ENCODE results near the gene TRAPPC5.

The TRAPPC5 gene

GRCh38 chr19:7677669-7678311 lies 2.8 kb upstream of the TRAPPC5 start:
- no peak overlapping the region for H3K27ac ChIP-seq (ENCODE audit: low read depth, low read length)
- peaks cover 15% of the 10 kb centered on the region for H3K27me3 ChIP-seq (ENCODE audit: control insufficient read depth, insufficient read depth, low read length)
- peaks cover 6% of the 10 kb centered on the region for H3K36me3 ChIP-seq (ENCODE audit: control insufficient read depth, insufficient read depth, low read length)
- H3K4me1 ChIP-seq (ENCODE audit: control insufficient read depth, insufficient read depth, low read length), result no peaks in the 10 kb centered on the region; the same call in 1 of the 2 replicates
- no peaks in the 10 kb centered on the region for H3K9me3 ChIP-seq (ENCODE audit: control insufficient read depth, insufficient read depth, low read length)
- H3K4me3 ChIP-seq (ENCODE audit: low read depth, low read length), result no peak overlapping the region
- H3K9ac ChIP-seq (ENCODE audit: low read depth, low read length), result no peak overlapping the region

GRCh38 chr19:7678971-7679751 lies 1.5 kb upstream of the TRAPPC5 start:
- no peaks in the 10 kb centered on the region for H3K9me3 ChIP-seq (ENCODE audit: control insufficient read depth, insufficient read depth, low read length)
- H3K36me3 ChIP-seq (ENCODE audit: control insufficient read depth, insufficient read depth, low read length), result peaks cover 12% of the 10 kb centered on the region
- H3K4me3 ChIP-seq (ENCODE audit: low read depth, low read length), result no peak overlapping the region
- H3K4me1 ChIP-seq (ENCODE audit: control insufficient read depth, insufficient read depth, low read length), result no peaks in the 10 kb centered on the region; the same call in 1 of the 2 replicates
- no peak overlapping the region for H3K9ac ChIP-seq (ENCODE audit: low read depth, low read length)
- H3K27ac ChIP-seq (ENCODE audit: low read depth, low read length), result no peak overlapping the region
- peaks cover 12% of the 10 kb centered on the region for H3K27me3 ChIP-seq (ENCODE audit: control insufficient read depth, insufficient read depth, low read length)

GRCh38 chr19:7679771-7680605 lies 645 bp upstream of the TRAPPC5 start:
- H3K36me3 ChIP-seq (ENCODE audit: control insufficient read depth, insufficient read depth, low read length), result peaks cover 12% of the 10 kb centered on the region
- no peaks in the 10 kb centered on the region for H3K9me3 ChIP-seq (ENCODE audit: control insufficient read depth, insufficient read depth, low read length)
- no peak overlapping the region for H3K9ac ChIP-seq (ENCODE audit: low read depth, low read length)
- no peak overlapping the region for H3K27ac ChIP-seq (ENCODE audit: low read depth, low read length)
- H3K4me1 ChIP-seq (ENCODE audit: control insufficient read depth, insufficient read depth, low read length), result no peaks in the 10 kb centered on the region; the same call in 1 of the 2 replicates
- H3K27me3 ChIP-seq (ENCODE audit: control insufficient read depth, insufficient read depth, low read length), result peaks cover 12% of the 10 kb centered on the region
- peak overlapping the region; percentile 75 for H3K4me3 ChIP-seq (ENCODE audit: low read depth, low read length)

DNA sequence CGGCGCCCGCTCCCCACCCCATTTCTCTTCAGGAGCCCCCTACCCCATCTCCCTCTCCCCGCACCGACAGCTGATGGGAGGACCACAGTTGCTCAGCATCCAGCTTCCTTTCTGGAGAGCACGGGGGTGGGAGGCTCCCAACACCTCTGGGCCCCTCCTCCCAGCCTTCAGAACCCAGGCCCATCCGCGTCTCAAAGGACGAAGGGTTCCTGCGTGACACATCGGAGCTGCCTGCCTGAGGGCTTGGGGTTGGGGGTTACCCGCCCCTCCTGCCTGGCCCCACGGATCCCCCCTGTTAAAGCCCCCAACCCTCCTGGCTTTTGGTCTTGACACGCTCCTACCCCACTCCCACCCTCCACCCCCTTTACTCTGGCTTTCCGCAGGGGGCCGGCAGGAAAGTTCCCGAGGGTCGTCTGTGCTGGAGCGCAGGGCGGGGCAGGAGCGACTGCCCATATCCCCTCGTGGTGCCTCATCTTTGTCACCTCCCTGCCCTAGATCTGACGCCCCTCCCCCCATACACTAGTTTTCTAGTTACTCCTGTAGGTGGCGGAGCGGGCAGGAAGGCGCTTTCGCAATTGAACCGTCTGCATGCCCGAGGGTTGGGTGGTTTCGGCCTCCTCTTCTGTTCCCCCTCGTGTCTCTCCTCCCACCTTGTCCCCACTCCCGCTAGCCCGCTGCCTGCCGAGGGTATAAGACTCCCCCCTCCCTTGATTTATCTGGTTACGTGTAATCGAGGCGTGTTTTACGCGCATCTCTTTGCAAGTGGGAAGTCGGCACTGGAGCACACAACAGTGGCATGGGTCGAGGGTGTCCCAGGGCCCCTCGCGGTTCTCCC lies 924 bp downstream of the TRAPPC5 start:
- peaks cover 10% of the 10 kb centered on the region for H3K27me3 ChIP-seq (ENCODE audit: control insufficient read depth, insufficient read depth, low read length)
- H3K9ac ChIP-seq (ENCODE audit: low read depth, low read length), result no peak overlapping the region
- H3K9me3 ChIP-seq (ENCODE audit: control insufficient read depth, insufficient read depth, low read length), result no peaks in the 10 kb centered on the region
- H3K4me1 ChIP-seq (ENCODE audit: control insufficient read depth, insufficient read depth, low read length), result peaks cover 4% of the 10 kb centered on the region; the same call in 1 of the 2 replicates
- H3K36me3 ChIP-seq (ENCODE audit: control insufficient read depth, insufficient read depth, low read length), result peaks cover 12% of the 10 kb centered on the region
- peak overlapping the region; percentile 75 for H3K4me3 ChIP-seq (ENCODE audit: low read depth, low read length)
- no peak overlapping the region for H3K27ac ChIP-seq (ENCODE audit: low read depth, low read length)

DNA sequence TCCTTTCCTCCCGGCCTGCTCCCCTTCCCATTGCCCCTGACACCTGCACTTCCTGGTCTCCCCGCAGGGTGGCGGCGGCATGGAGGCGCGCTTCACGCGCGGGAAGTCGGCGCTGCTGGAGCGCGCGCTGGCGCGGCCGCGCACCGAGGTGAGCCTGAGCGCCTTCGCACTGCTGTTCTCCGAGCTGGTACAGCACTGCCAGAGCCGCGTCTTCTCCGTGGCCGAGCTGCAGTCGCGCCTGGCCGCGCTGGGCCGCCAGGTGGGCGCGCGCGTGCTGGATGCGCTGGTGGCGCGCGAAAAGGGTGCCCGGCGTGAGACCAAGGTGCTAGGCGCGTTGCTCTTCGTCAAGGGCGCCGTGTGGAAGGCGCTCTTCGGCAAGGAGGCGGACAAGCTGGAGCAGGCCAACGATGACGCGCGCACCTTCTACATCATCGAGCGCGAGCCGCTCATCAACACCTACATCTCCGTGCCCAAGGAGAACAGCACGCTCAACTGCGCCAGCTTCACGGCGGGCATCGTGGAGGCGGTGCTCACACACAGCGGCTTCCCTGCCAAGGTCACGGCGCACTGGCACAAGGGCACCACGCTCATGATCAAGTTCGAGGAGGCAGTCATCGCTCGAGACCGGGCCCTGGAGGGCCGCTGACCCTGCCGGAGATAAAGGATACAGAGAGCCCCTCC lies 1.7 kb downstream of the TRAPPC5 start:
- Histone ChIP-seq H3K9me3 (ENCODE audit: control insufficient read depth, insufficient read depth, low read length) (no peaks in the 10 kb centered on the region), H3K9ac (ENCODE audit: low read depth, low read length) (no peak overlapping the region), H3K27me3 (ENCODE audit: control insufficient read depth, insufficient read depth, low read length) (peaks cover 6% of the 10 kb centered on the region; the same call in 1 of the 2 replicates), H3K4me3 (ENCODE audit: low read depth, low read length) (peak overlapping the region; percentile 75; the same call in 1 of the 2 replicates), H3K4me1 (ENCODE audit: control insufficient read depth, insufficient read depth, low read length) (peaks cover 4% of the 10 kb centered on the region; the same call in 1 of the 2 replicates), H3K36me3 (ENCODE audit: control insufficient read depth, insufficient read depth, low read length) (peaks cover 12% of the 10 kb centered on the region), H3K27ac (ENCODE audit: low read depth, low read length) (no peak overlapping the region)

DNA sequence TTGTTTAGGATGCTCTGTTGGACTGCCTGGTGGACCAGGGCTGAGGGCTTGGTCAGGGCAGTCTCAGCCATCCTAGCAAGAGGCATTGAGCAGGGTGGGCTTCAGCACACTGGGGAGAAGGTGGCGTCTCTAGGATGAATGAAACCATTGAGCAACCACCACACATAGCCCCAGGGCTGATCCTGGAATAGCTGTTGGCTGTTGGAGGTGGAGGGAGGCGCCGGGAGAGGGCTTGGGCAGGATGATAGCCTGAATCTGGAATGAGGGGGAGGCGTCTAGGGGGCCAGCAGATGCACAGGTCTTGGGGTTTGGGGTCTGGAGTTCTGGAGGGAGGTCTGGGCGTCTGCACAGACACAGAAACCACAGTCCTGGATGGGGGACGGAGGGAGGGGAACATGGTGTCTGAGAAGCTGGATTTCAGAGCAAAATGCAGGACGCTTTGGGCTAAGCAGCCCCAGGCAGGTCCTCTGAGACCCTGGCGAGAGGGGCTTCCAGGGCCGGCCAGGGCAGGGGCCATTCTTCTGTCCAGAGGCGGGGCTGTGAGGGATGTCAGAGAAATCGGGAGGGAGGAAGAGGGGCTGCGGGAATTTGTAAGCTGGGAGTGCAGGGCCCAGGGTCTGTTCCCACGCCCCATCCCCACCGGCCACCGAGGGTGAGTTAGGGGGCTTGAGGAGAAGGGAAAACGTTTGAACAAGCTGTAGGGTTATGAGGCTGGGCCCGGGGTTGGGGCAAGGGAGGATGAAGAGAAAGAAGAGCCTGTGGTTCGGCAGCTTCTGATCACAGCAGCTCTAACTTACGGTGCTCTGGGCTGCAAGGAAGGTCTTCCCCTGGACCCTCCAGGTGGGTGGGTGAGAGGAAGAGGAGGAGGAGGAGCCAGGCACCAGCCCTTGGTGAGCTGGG lies 5.2 kb downstream of the TRAPPC5 start:
- H3K27ac ChIP-seq (ENCODE audit: low read depth, low read length), result no peak overlapping the region

DNA sequence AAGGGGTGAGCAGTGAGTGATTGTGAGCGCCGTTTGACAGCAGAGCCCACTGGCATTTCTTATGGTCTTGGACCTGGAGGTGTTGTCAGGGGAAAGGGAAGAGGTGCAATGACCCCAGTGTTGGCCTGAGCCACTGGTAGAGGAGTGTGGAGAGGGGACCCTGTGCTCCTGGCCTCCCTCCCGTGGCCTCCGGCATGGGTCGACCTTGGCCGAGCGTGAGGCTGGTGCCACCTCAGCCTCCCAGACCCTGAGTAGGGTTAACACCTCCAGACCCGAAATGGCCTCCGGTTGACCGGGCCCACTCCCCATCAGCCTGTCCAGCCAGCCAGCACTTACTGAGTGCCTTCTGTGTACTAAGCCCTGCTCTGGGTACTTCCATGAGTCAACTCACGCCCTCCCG lies 6.5 kb downstream of the TRAPPC5 start:
- H3K36me3 ChIP-seq (ENCODE audit: control insufficient read depth, insufficient read depth, low read length), result peaks cover 12% of the 10 kb centered on the region
- H3K9me3 ChIP-seq (ENCODE audit: control insufficient read depth, insufficient read depth, low read length), result no peaks in the 10 kb centered on the region
- no peak overlapping the region for H3K4me3 ChIP-seq (ENCODE audit: low read depth, low read length)
- H3K27me3 ChIP-seq (ENCODE audit: control insufficient read depth, insufficient read depth, low read length), result no peaks in the 10 kb centered on the region
- no peak overlapping the region for H3K9ac ChIP-seq (ENCODE audit: low read depth, low read length)
- no peak overlapping the region for H3K27ac ChIP-seq (ENCODE audit: low read depth, low read length)
- H3K4me1 ChIP-seq (ENCODE audit: control insufficient read depth, insufficient read depth, low read length), result peaks cover 4% of the 10 kb centered on the region; the same call in 1 of the 2 replicates

More for the DNA sequence above, 5.2 kb downstream of the TRAPPC5 start:
- H3K4me3 ChIP-seq (ENCODE audit: low read depth, low read length), result no peak overlapping the region
- no peaks in the 10 kb centered on the region for H3K27me3 ChIP-seq (ENCODE audit: control insufficient read depth, insufficient read depth, low read length)
- H3K9me3 ChIP-seq (ENCODE audit: control insufficient read depth, insufficient read depth, low read length), result no peaks in the 10 kb centered on the region
- H3K4me1 ChIP-seq (ENCODE audit: control insufficient read depth, insufficient read depth, low read length), result peaks cover 4% of the 10 kb centered on the region; the same call in 1 of the 2 replicates
- H3K9ac ChIP-seq (ENCODE audit: low read depth, low read length), result no peak overlapping the region
- peaks cover 12% of the 10 kb centered on the region for H3K36me3 ChIP-seq (ENCODE audit: control insufficient read depth, insufficient read depth, low read length)

- Histone ChIP-seq H3K27ac (ENCODE audit: low read depth, low read length) (no peak overlapping the region), H3K4me1 (ENCODE audit: control insufficient read depth, insufficient read depth, low read length) (peaks cover 4% of the 10 kb centered on the region; the same call in 1 of the 2 replicates), H3K36me3 (ENCODE audit: control insufficient read depth, insufficient read depth, low read length) (no peaks in the 10 kb centered on the region), H3K9me3 (ENCODE audit: control insufficient read depth, insufficient read depth, low read length) (no peaks in the 10 kb centered on the region), H3K9ac (ENCODE audit: low read depth, low read length) (no peak overlapping the region), H3K27me3 (ENCODE audit: control insufficient read depth, insufficient read depth, low read length) (no peaks in the 10 kb centered on the region), H3K4me3 (ENCODE audit: low read depth, low read length) (no peak overlapping the region)
Observed at GRCh38 chr19:7689165-7689564, 8.5 kb downstream of the TRAPPC5 start.

DNA sequence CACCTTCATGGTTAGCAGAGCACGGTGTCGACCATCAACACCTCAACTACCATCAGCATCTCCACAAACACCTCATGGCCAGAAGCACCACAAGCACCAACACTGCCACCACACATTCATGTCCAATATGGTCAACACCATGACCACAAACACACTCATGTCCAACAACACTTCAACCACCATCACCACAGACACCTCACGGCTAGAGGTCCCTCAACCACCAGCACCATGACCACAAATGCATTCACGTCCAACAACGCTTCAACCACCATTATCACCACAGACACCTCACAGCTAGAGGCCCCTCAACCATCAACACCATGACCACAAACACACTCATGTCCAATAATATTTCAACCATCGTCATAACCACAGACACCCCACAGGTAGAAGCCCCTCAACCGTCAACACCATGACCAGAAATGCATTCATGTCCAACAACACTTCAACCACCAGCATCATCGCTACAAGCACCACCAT lies 10.2 kb downstream of the TRAPPC5 start:
- Histone ChIP-seq H3K4me1 (ENCODE audit: control insufficient read depth, insufficient read depth, low read length) (no peaks in the 10 kb centered on the region), H3K27ac (ENCODE audit: low read depth, low read length) (no peak overlapping the region), H3K36me3 (ENCODE audit: control insufficient read depth, insufficient read depth, low read length) (no peaks in the 10 kb centered on the region), H3K4me3 (ENCODE audit: low read depth, low read length) (no peak overlapping the region), H3K27me3 (ENCODE audit: control insufficient read depth, insufficient read depth, low read length) (no peaks in the 10 kb centered on the region), H3K9ac (ENCODE audit: low read depth, low read length) (no peak overlapping the region), H3K9me3 (ENCODE audit: control insufficient read depth, insufficient read depth, low read length) (no peaks in the 10 kb centered on the region)

Measured in HUES48 (cell line).